ENCODE data around the gene CTNNA3. TPM values are rescaled to one million over a fixed set of nuclear protein-coding genes. Genes with fewer than 3 reads are reported as not detected.

CTNNA3 gene
- total RNA-seq, 1 experiment from 2014 or later = 0.32 TPM

GRCh38 chr10:66365686-66366085, 1330.3 kb downstream of the CTNNA3 start:
- Histone ChIP-seq H3K79me2 (ENCODE audit: insufficient read depth, low read length) (no peaks in the 10 kb centered on the region), H3K4me3 (replicated peaks in 1 of 2; ENCODE audit: low read depth in 1 of 2, low read length in 2 of 2) (no peak overlapping the region), H3K9ac (ENCODE audit: low read length) (no peak overlapping the region), H3K27me3 (ENCODE audit: insufficient read depth, low read length) (no peaks in the 10 kb centered on the region), H2AFZ (ENCODE audit: low read depth, low read length, poor library complexity, severe bottlenecking) (no peak overlapping the region), H3K27ac (ENCODE audit: low read depth, low read length) (no peak overlapping the region), H3K9me3 (ENCODE audit: control insufficient read depth in 1 of 2, insufficient read depth in 1 of 2, low read depth in 1 of 2, low read length in 2 of 2) (no peaks in the 10 kb centered on the region), H3K4me2 (ENCODE audit: low read length) (no peak overlapping the region), H3K36me3 (ENCODE audit: control insufficient read depth in 1 of 2, insufficient read depth in 2 of 2, low read length in 2 of 2) (no peaks in the 10 kb centered on the region), H3K9me2 (ENCODE audit: insufficient read depth) (no peaks in the 10 kb centered on the region), H3K4me1 (ENCODE audit: control insufficient read depth in 1 of 2, insufficient read depth in 2 of 2, low read length in 2 of 2) (no peaks in the 10 kb centered on the region), H4K20me1 (ENCODE audit: insufficient read depth) (no peaks in the 10 kb centered on the region)
- DNase-seq (ENCODE audit: low read depth, low spot score) (no peak), ATAC-seq (no peak)
- ChIA-PET RAD21 (ENCODE audit: low non-redundant PET in 1 of 2, low total read pairs in 2 of 2, uncharacterized antibody in 2 of 2, unreplicated experiment in 2 of 2) (no interaction called here), POLR2A (no interaction called here), CTCF (no interaction called here)
- intact Hi-C loops (cut with micrococcal nuclease) = no loop called here
- TF ChIP-seq, protein P1, sequence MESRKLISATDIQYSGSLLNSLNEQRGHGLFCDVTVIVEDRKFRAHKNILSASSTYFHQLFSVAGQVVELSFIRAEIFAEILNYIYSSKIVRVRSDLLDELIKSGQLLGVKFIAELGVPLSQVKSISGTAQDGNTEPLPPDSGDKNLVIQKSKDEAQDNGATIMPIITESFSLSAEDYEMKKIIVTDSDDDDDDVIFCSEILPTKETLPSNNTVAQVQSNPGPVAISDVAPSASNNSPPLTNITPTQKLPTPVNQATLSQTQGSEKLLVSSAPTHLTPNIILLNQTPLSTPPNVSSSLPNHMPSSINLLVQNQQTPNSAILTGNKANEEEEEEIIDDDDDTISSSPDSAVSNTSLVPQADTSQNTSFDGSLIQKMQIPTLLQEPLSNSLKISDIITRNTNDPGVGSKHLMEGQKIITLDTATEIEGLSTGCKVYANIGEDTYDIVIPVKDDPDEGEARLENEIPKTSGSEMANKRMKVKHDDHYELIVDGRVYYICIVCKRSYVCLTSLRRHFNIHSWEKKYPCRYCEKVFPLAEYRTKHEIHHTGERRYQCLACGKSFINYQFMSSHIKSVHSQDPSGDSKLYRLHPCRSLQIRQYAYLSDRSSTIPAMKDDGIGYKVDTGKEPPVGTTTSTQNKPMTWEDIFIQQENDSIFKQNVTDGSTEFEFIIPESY (IDR thresholded peaks at IDR 0.05; ENCODE audit: extremely low read depth, insufficient replicate concordance, low read length) = no peak
- TF ChIP-seq SRF (IDR thresholded peaks at IDR 0.05; ENCODE audit: low read depth) = no peak
- no peak for TF ChIP-seq EZH2phosphoT487 (IDR thresholded peaks at IDR 0.05; ENCODE audit: borderline replicate concordance)
- no peak for TF ChIP-seq CEBPB (IDR thresholded peaks at IDR 0.05; ENCODE audit: low read depth)
- no peak for TF ChIP-seq MAX (IDR thresholded peaks at IDR 0.05)
- TF ChIP-seq ELF1 (IDR thresholded peaks at IDR 0.05; ENCODE audit: borderline replicate concordance, low read depth) = no peak
- TF ChIP-seq POLR2AphosphoS5 (IDR thresholded peaks at IDR 0.05; ENCODE audit: low read depth, low read length) = no peak
- TF ChIP-seq SP1 (IDR thresholded peaks at IDR 0.05; ENCODE audit: low read depth) = no peak
- no peak for TF ChIP-seq SIN3A (IDR thresholded peaks at IDR 0.05; ENCODE audit: low read depth)
- TF ChIP-seq FOSL1 (IDR thresholded peaks at IDR 0.05; ENCODE audit: low read depth) = no peak
- TF ChIP-seq CTCF (IDR thresholded peaks at IDR 0.05 in 2 of 3, conservative IDR thresholded peaks at IDR 0.05 in 1 of 3; ENCODE audit: borderline replicate concordance in 1 of 3, insufficient read depth in 1 of 3, low read depth in 2 of 3, low read length in 2 of 3) = no peak
- no peak for TF ChIP-seq TCF7L2 (IDR thresholded peaks at IDR 0.05; ENCODE audit: borderline replicate concordance, extremely low read depth, insufficient read depth, insufficient read length)
- no peak for TF ChIP-seq POLR2A (IDR thresholded peaks at IDR 0.05; ENCODE audit: borderline replicate concordance, extremely low read depth, insufficient read depth, insufficient read length)
- TF ChIP-seq EGR1 (IDR thresholded peaks at IDR 0.05; ENCODE audit: low read depth) = no peak
- TF ChIP-seq ZNF274 (IDR thresholded peaks at IDR 0.05; ENCODE audit: low read depth, low read length) = no peak
- no peak for TF ChIP-seq CBX3 (IDR thresholded peaks at IDR 0.05; ENCODE audit: low read depth)
- no peak for TF ChIP-seq EZH2 (IDR thresholded peaks at IDR 0.05)
- no peak for TF ChIP-seq JUND (IDR thresholded peaks at IDR 0.05)
- TF ChIP-seq, protein P2, sequence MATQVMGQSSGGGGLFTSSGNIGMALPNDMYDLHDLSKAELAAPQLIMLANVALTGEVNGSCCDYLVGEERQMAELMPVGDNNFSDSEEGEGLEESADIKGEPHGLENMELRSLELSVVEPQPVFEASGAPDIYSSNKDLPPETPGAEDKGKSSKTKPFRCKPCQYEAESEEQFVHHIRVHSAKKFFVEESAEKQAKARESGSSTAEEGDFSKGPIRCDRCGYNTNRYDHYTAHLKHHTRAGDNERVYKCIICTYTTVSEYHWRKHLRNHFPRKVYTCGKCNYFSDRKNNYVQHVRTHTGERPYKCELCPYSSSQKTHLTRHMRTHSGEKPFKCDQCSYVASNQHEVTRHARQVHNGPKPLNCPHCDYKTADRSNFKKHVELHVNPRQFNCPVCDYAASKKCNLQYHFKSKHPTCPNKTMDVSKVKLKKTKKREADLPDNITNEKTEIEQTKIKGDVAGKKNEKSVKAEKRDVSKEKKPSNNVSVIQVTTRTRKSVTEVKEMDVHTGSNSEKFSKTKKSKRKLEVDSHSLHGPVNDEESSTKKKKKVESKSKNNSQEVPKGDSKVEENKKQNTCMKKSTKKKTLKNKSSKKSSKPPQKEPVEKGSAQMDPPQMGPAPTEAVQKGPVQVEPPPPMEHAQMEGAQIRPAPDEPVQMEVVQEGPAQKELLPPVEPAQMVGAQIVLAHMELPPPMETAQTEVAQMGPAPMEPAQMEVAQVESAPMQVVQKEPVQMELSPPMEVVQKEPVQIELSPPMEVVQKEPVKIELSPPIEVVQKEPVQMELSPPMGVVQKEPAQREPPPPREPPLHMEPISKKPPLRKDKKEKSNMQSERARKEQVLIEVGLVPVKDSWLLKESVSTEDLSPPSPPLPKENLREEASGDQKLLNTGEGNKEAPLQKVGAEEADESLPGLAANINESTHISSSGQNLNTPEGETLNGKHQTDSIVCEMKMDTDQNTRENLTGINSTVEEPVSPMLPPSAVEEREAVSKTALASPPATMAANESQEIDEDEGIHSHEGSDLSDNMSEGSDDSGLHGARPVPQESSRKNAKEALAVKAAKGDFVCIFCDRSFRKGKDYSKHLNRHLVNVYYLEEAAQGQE (IDR thresholded peaks at IDR 0.05; ENCODE audit: low read depth) = no peak
- no TSS peak for BruUV-seq (replicated peaks)
